Thyroid gland (tissue), 4 donors: ENCODE results near the gene SLC4A1AP. TPM values are rescaled to one million over a fixed set of nuclear protein-coding genes. Genes with fewer than 3 reads are reported as not detected.
"Not testable (repeated sequence)": the region's sequence is repeated elsewhere in the genome, so short reads cannot be mapped to it uniquely, and the experiment has no call there.

Experiments used
- DNase-seq, 2 donors: peaks; one replicate each; pipeline ENCODE4 v3.0.0-alpha.2; 2019
- H3K27ac ChIP-seq, 3 donors: fragments of 200-600 bp; sonication (generic); 1 replicate in 2 of 3; 2 replicates in 1 of 3; pipeline ENCODE4 v1.5.1; 2016 to 2019; ENCODE audit warnings: mild to moderate bottlenecking in 1 of 3, moderate library complexity in 1 of 3
- H3K27me3 ChIP-seq: fragments of 200-600 bp; sonication (generic); one replicate; pipeline ENCODE4 v1.5.1; 2019
- H3K36me3 ChIP-seq, 2 donors: fragments of 200-600 bp; sonication (generic); one replicate each; pipeline ENCODE4 v1.5.1; 2016 to 2019
- H3K4me1 ChIP-seq, 2 donors: fragments of 200-600 bp; sonication (generic); one replicate each; pipeline ENCODE4 v1.5.1; 2017 to 2019
- H3K4me3 ChIP-seq, 3 donors: fragments of 200-600 bp; sonication (generic); replicated peaks in 1 of 3; 1 replicate in 2 of 3; 2 replicates in 1 of 3; pipeline ENCODE4 v1.5.1; 2016; ENCODE audit warnings: mild to moderate bottlenecking in 1 of 3
- H3K9me3 ChIP-seq: fragments of 200-600 bp; sonication (generic); one replicate; pipeline ENCODE4 v1.5.1; 2017
- POLR2A ChIP-seq, 2 donors: fragments of 450-650 bp; IDR thresholded peaks; one replicate each; pipeline ENCODE4 v1.6.1; 2017; ENCODE audit warnings: antibody characterized with exemption in 2 of 2, mild to moderate bottlenecking in 2 of 2, moderate library complexity in 1 of 2
- WGBS, 2 donors: methylation state at CpG; one replicate each; pipeline ENCODE4 v1.1.5; 2017; 5-methylcytosine and 5-hydroxymethylcytosine counted together
- intact Hi-C: fragments of 100-400 bp; cut with DNase I; formaldehyde crosslinking; loops from one replicate; pipeline ENCODE4 v1.15.1; 2023
- total RNA-seq, 4 donors: library from RNA; depleted of rRNA; stranded (reverse); fragments of >200 nt; gene quantifications; one replicate each; pipeline ENCODE4 v1.2.3, GENCODE V29; 2016
- TF ChIP-seq, protein P1 (sequence below), 6 experiments: fragments of 200-600 bp in 3 of 6; fragments of 450-650 bp in 3 of 6; sonication (generic) in 3 of 6; IDR thresholded peaks; one replicate each; pipeline ENCODE4 v1.5.1; 2016 to 2019; ENCODE audit warnings: antibody characterized with exemption in 6 of 6, mild to moderate bottlenecking in 2 of 6, inconsistent platforms in 1 of 6, moderate library complexity in 1 of 6

Gene SLC4A1AP
- total RNA-seq, 4 donors from 2014 or later: 16.5 to 26.6 (median 23.4) TPM

DNA sequence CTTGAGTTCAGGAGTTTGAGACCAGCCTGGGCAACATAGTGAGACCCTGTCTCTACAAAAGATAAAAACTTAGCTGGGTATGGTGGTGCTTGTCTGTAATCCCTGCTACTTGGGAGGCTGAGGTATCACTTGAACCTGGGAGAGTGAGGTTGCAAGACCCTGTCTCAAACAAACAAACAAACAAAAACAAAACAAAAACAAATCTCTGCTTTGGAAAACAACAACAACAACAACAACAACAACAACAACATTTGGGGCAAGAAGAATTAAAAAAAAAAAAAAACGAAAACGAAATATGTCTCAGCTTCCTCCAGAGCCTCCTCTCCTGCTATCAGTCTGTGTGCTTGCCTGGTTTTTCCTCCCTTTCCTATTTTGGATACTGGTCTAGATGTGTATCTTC is 16.9 kb downstream of the SLC4A1AP start:
- H3K27me3 ChIP-seq: no peaks in the 10 kb centered on the region
- H3K36me3 ChIP-seq: peaks cover 29 to 31% of the 10 kb centered on the region in 2 donors
- H3K27ac ChIP-seq: no peak overlapping the region
- H3K9me3 ChIP-seq: no peaks in the 10 kb centered on the region
- no peak for DNase-seq
- no peaks in the 10 kb centered on the region for H3K4me1 ChIP-seq
- 90 to 93% methylated on average over 2 of the region's 2 CpGs for WGBS, 2 donors
- TF ChIP-seq, protein P1, sequence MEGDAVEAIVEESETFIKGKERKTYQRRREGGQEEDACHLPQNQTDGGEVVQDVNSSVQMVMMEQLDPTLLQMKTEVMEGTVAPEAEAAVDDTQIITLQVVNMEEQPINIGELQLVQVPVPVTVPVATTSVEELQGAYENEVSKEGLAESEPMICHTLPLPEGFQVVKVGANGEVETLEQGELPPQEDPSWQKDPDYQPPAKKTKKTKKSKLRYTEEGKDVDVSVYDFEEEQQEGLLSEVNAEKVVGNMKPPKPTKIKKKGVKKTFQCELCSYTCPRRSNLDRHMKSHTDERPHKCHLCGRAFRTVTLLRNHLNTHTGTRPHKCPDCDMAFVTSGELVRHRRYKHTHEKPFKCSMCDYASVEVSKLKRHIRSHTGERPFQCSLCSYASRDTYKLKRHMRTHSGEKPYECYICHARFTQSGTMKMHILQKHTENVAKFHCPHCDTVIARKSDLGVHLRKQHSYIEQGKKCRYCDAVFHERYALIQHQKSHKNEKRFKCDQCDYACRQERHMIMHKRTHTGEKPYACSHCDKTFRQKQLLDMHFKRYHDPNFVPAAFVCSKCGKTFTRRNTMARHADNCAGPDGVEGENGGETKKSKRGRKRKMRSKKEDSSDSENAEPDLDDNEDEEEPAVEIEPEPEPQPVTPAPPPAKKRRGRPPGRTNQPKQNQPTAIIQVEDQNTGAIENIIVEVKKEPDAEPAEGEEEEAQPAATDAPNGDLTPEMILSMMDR (IDR thresholded peaks at IDR 0.05): no peak
- no peak for TF ChIP-seq POLR2A (IDR thresholded peaks at IDR 0.05)
- no peak overlapping the region for H3K4me3 ChIP-seq
- intact Hi-C loops: no loop called here

DNA sequence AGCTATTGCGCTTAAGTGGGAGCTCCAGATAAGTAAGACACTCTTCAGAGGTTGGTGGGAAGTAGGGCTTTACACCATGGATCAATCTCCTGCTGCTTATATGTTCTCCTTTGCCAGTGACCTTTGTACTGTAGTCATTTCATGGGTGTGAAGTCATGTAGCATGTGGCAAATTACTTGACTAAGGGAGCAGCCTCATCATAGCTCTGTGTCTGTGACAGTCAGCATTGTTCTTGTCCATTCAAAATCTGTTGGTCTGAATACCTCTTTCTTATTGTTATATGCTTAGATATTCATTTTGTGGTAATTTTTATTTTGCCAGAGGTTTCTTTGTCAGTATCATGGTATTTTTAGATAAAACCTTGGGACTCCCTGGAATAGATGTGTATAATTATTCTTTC is 18.2 kb downstream of the SLC4A1AP start:
- WGBS, 2 donors: 87 to 96% methylated on average over 1 of the region's 1 CpG
- Histone ChIP-seq H3K9me3 (no peaks in the 10 kb centered on the region), H3K4me1 (no peaks in the 10 kb centered on the region), H3K4me3 (no peak overlapping the region), H3K36me3 (peaks cover 33% of the 10 kb centered on the region in 2 donors), H3K27me3 (no peaks in the 10 kb centered on the region), H3K27ac (no peak overlapping the region)
- intact Hi-C loops: no loop called here
- TF ChIP-seq, protein P1 (IDR thresholded peaks at IDR 0.05): no peak
- TF ChIP-seq POLR2A (IDR thresholded peaks at IDR 0.05): no peak
- DNase-seq: no peak

DNA sequence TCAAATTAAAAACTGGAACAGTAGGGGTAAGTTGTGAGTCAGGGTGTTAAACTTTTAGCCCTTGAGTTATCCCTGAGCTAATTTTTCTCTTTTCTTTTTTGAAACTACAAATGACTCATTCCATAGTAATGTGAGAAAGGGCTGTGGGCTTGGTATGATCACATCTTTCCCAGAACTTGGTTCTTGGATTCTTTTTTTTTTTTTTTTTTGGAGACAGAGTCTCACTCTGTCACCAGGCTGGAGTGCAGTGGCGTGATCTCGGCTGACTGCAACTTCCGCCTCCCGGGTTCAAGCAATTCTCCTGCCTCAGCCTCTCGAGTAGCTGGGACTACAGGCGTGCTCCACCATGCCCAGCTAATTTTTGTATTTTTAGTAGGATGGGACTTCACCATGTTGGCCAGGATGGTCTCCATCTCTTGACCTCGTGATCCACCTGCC is 18.7 kb downstream of the SLC4A1AP start:
- H3K4me3 ChIP-seq, DNase-seq, intact Hi-C loops, H3K9me3 ChIP-seq, H3K4me1 ChIP-seq, H3K27ac ChIP-seq, H3K27me3 ChIP-seq: not testable (repeated sequence)
- 90 to 93% methylated on average over 7 of the region's 7 CpGs for WGBS, 2 donors
- H3K36me3 ChIP-seq: peaks cover 28 to 37% of the 10 kb centered on the region in 2 donors

DNA sequence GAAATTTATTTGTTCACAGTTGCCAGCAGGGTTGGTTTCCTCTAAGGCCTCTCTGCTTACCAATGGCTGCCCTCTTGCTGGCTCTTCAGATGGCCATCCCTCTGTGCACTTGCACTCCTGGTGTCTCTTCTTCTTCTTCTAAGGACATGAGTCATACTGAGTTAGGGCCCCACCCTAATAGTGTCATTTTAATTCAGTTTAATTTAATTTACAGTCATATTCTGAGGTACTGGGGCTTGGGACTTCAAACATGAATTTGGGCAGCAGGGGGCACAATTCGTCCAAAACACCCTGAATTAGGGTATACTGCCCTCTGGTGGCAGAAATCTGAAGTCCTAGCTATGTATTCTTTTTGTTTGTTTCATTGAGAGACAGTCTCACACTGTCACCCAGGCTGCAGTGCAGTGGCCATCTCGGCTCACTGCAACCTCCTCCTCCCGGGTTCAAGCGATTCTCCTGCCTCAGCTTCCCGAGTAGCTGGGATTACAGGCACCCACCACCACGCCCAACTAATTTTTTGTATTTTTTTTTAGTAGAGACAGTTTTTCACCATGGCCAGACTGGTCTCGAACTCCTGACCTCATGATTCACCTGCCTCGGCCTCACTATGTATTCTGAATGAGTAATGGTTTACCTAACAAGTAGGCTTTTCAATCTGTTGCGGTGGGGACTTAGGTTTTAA is 19.8 kb downstream of the SLC4A1AP start:
- Histone ChIP-seq H3K4me1 (no peaks in the 10 kb centered on the region), H3K36me3 (peaks cover 26 to 38% of the 10 kb centered on the region in 2 donors), H3K27ac (no peak overlapping the region), H3K4me3 (no peak overlapping the region), H3K9me3 (no peaks in the 10 kb centered on the region), H3K27me3 (no peaks in the 10 kb centered on the region)
- TF ChIP-seq, protein P1 (IDR thresholded peaks at IDR 0.05): peak in 5 of 6 experiments; percentile 96 to 99 (median 97)
- TF ChIP-seq POLR2A (IDR thresholded peaks at IDR 0.05): no peak
- peak; percentile 79 to 83 for DNase-seq
- WGBS, 2 donors: 42 to 46% methylated on average over 9 of the region's 9 CpGs
- intact Hi-C loops: no loop called here

DNA sequence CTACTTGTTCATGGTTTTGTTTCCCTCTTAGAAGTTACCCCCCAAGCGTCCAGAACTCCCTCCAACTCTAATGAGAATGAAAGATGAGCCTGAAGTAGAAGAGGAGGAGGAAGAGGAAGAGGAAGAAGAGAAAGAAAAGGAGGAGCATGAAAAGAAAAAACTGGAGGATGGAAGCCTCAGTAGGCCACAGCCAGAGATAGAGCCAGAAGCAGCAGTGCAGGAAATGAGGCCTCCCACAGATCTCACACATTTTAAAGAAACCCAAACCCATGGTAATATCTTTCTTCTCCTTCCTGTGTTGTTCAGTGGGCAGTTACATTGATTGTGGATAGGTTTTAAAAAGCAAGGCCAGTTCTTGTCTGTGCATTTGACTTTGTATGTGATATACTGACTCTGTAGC is 21.3 kb downstream of the SLC4A1AP start:
- H3K4me1 ChIP-seq, H3K4me3 ChIP-seq, H3K27ac ChIP-seq, DNase-seq, H3K9me3 ChIP-seq, intact Hi-C loops, H3K27me3 ChIP-seq: not testable (repeated sequence)
- 83 to 86% methylated on average over 1 of the region's 1 CpG for WGBS, 2 donors
- H3K36me3 ChIP-seq: peaks cover 26 to 36% of the 10 kb centered on the region in 2 donors

DNA sequence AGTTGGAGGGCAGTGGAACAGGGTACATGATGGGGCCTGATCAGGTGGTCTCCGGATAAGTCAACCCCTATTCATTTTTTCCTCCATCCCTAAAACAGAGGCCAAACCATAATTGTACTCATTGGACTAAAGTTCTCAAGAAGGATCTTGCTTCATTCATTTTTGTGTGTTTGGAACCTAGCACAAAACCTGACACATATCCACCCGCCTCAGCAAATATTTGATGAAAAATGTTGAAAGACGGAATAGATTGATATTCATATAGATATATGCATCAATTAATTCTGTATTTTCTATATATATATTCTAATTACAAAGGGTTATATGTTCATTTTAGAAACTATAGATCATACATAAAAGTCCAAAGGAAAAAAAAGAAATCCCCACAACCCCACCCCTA is 21.9 kb downstream of the SLC4A1AP start:
- Histone ChIP-seq H3K9me3 (no peaks in the 10 kb centered on the region), H3K36me3 (peaks cover 26 to 34% of the 10 kb centered on the region in 2 donors), H3K4me3 (no peak overlapping the region), H3K27me3 (no peaks in the 10 kb centered on the region), H3K4me1 (no peaks in the 10 kb centered on the region), H3K27ac (no peak overlapping the region)
- no peak for DNase-seq
- intact Hi-C loops: no loop called here
- no peak for TF ChIP-seq POLR2A (IDR thresholded peaks at IDR 0.05)
- TF ChIP-seq, protein P1 (IDR thresholded peaks at IDR 0.05): no peak
- 97 to 99% methylated on average over 3 of the region's 3 CpGs for WGBS, 2 donors
